CD14-positive monocyte (primary cell): ENCODE results near the gene MACROD2. TPM values are rescaled to one million over a fixed set of nuclear protein-coding genes. Genes with fewer than 3 reads are reported as not detected.

Source experiments
- DNase-seq, 3 donors: peaks; one replicate each; pipeline ENCODE4 v3.0.0-alpha.2; 2011 to 2022
- H2AFZ ChIP-seq: 2 replicates; pipeline ENCODE4 v1.6.0; 2012; ENCODE audit warnings: mild to moderate bottlenecking, low read depth, low read length, inconsistent platforms; ENCODE audit not compliant: insufficient read depth, poor library complexity, severe bottlenecking
- H3K27ac ChIP-seq, 2 donors: 1 replicate in 1 of 2; 2 replicates in 1 of 2; pipeline ENCODE4 v1.5.1; 2012 to 2013; ENCODE audit warnings: low read length in 2 of 2, control low read depth in 1 of 2, inconsistent platforms in 1 of 2, low read depth in 1 of 2, mild to moderate bottlenecking in 1 of 2
- H3K27me3 ChIP-seq, 2 donors: one replicate each; pipeline versions ENCODE4 v1.6.0 to v1.6.1; 2011 to 2013; ENCODE audit warnings: low read length in 2 of 2; ENCODE audit not compliant: control insufficient read depth in 2 of 2, insufficient read depth in 2 of 2
- H3K36me3 ChIP-seq, 2 donors: replicated peaks in 1 of 2; 1 replicate in 1 of 2; 2 replicates in 1 of 2; pipeline versions ENCODE4 v1.5.1 to v1.6.1; 2012 to 2013; ENCODE audit warnings: low read length in 2 of 2, control low read depth in 1 of 2, inconsistent platforms in 1 of 2, mild to moderate bottlenecking in 1 of 2; ENCODE audit not compliant: insufficient read depth in 2 of 2, control insufficient read depth in 1 of 2
- H3K4me1 ChIP-seq, 2 donors: 1 replicate in 1 of 2; 2 replicates in 1 of 2; pipeline versions ENCODE4 v1.5.1 to v1.6.1; 2012 to 2013; ENCODE audit warnings: low read length in 2 of 2, control low read depth in 1 of 2, inconsistent platforms in 1 of 2, mild to moderate bottlenecking in 1 of 2, moderate library complexity in 1 of 2; ENCODE audit not compliant: insufficient read depth in 2 of 2, control insufficient read depth in 1 of 2
- H3K4me2 ChIP-seq: replicated peaks from 2 replicates; pipeline ENCODE3; 2012; ENCODE audit warnings: low read length, moderate library complexity, mild to moderate bottlenecking; ENCODE audit not compliant: poor library complexity, severe bottlenecking; ENCODE audit errors: extremely low read depth
- H3K4me3 ChIP-seq, 3 experiments: fragments of 200-600 bp in 1 of 3; sonication (generic) in 1 of 3; replicated peaks in 1 of 3; 1 replicate in 2 of 3; 2 replicates in 1 of 3; pipeline ENCODE4 v1.5.1; 2011 to 2013; ENCODE audit warnings: low read length in 3 of 3, mild to moderate bottlenecking in 3 of 3, control low read depth in 2 of 3, low read depth in 2 of 3, inconsistent platforms in 1 of 3, moderate library complexity in 1 of 3
- H3K79me2 ChIP-seq: 2 replicates; pipeline ENCODE4 v1.6.0; 2012; ENCODE audit warnings: mild to moderate bottlenecking, control low read depth, inconsistent platforms, low read length, moderate library complexity; ENCODE audit not compliant: insufficient read depth
- H3K9ac ChIP-seq: 2 replicates; pipeline ENCODE4 v1.6.0; 2017; ENCODE audit warnings: low read length, mild to moderate bottlenecking; ENCODE audit not compliant: insufficient read depth, poor library complexity, severe bottlenecking
- H3K9me3 ChIP-seq, 2 donors: replicated peaks in 1 of 2; 1 replicate in 1 of 2; 2 replicates in 1 of 2; pipeline versions ENCODE4 v1.5.1 to v1.6.1; 2012 to 2013; ENCODE audit warnings: low read length in 2 of 2, control low read depth in 1 of 2; ENCODE audit not compliant: control insufficient read depth in 1 of 2, insufficient read depth in 1 of 2
- H4K20me1 ChIP-seq: 2 replicates; pipeline ENCODE4 v1.6.0; 2012; ENCODE audit warnings: mild to moderate bottlenecking, low read length, control low read depth, moderate library complexity; ENCODE audit not compliant: insufficient read depth
- H3K27ac Mint-ChIP-seq, 7 donors: one replicate each; pipeline ENCODE4 v1.8.0; 2020; ENCODE audit warnings: mild to moderate bottlenecking in 7 of 7, mixed read lengths in 7 of 7, moderate library complexity in 6 of 7, inconsistent platforms in 2 of 7
- H3K27me3 Mint-ChIP-seq, 3 donors: one replicate each; pipeline ENCODE4 v1.8.0; 2021 to 2022; ENCODE audit warnings: low read depth in 3 of 3, mild to moderate bottlenecking in 3 of 3, mixed read lengths in 3 of 3, moderate library complexity in 3 of 3, inconsistent platforms in 1 of 3
- H3K36me3 Mint-ChIP-seq, 2 donors: one replicate each; pipeline ENCODE4 v1.8.0; 2020; ENCODE audit warnings: mixed read lengths in 2 of 2, inconsistent platforms in 1 of 2, mild to moderate bottlenecking in 1 of 2
- H3K4me1 Mint-ChIP-seq: one replicate; pipeline ENCODE4 v1.8.0; 2020; ENCODE audit warnings: mild to moderate bottlenecking, mixed read lengths
- H3K4me3 Mint-ChIP-seq, 2 donors: one replicate each; pipeline ENCODE4 v1.8.0; 2020; ENCODE audit warnings: mild to moderate bottlenecking in 2 of 2, mixed read lengths in 2 of 2, moderate library complexity in 1 of 2
- H3K9me3 Mint-ChIP-seq, 7 donors: one replicate each; pipeline ENCODE4 v1.8.0; 2020 to 2022; ENCODE audit warnings: mixed read lengths in 7 of 7, mild to moderate bottlenecking in 6 of 7, moderate library complexity in 6 of 7, inconsistent platforms in 2 of 7
- CTCF ChIP-seq: fragments of 200-600 bp; IDR thresholded peaks from one replicate; pipeline ENCODE4 v1.8.0; 2022; ENCODE audit warnings: antibody characterized with exemption, mild to moderate bottlenecking
- WGBS: methylation state at CpG from one replicate; pipeline ENCODE4 v1.1.5; 2013; ENCODE audit warnings: missing lambda C conversion rate; ENCODE audit not compliant: insufficient coverage; 5-methylcytosine and 5-hydroxymethylcytosine counted together
- intact Hi-C, 2 donors: fragments of 100-400 bp; cut with micrococcal nuclease; formaldehyde crosslinking; loops; one replicate each; pipeline versions ENCODE4 v1.15.0 to v1.15.1; 2023
- polyA plus RNA-seq, 3 donors: library from polyadenylated mRNA; depleted of rRNA in 1 of 3; unstranded in 2 of 3; stranded (reverse) in 1 of 3; fragments of 300-500 nt in 2 of 3; fragments of >200 nt in 1 of 3; fragmentation: Illumina TruSeq in 2 of 3; gene quantifications; 1 replicate in 2 of 3; 2 replicates in 1 of 3; pipeline ENCODE4 v1.2.3, GENCODE V29; 2012 to 2021

MACROD2 gene
- polyA plus RNA-seq, 3 donors, result 0.23 TPM; not detected in 2

- Histone ChIP-seq H3K4me3 (no peak overlapping the region), H3K27me3 (no peaks in the 10 kb centered on the region), H3K9ac (no peak overlapping the region), H3K4me2 (no peak overlapping the region), H4K20me1 (no peaks in the 10 kb centered on the region), H3K36me3 (no peaks in the 10 kb centered on the region), H3K9me3 (no peaks in the 10 kb centered on the region), H3K79me2 (no peaks in the 10 kb centered on the region), H3K4me1 (no peaks in the 10 kb centered on the region), H2AFZ (no peak overlapping the region), H3K27ac (no peak overlapping the region)
- Mint-ChIP-seq H3K9me3 (peaks cover 0 to 6% (median 3%) of the 10 kb centered on the region in 7 donors), H3K36me3 (no peaks in the 10 kb centered on the region), H3K27ac (no peak overlapping the region), H3K4me1 (no peaks in the 10 kb centered on the region), H3K27me3 (no peaks in the 10 kb centered on the region), H3K4me3 (no peak overlapping the region)
- WGBS, result 82% methylated on average over 2 of the region's 6 CpGs
- DNase-seq, result no peak
- no peak for TF ChIP-seq CTCF
- intact Hi-C loops, result no loop called here
Measured at GRCh38 chr20:14913896-14914620, 918.7 kb downstream of the MACROD2 start.

- no peak for DNase-seq
- Histone ChIP-seq H3K27ac (no peak overlapping the region), H3K4me2 (no peak overlapping the region), H3K79me2 (no peaks in the 10 kb centered on the region), H3K4me1 (no peaks in the 10 kb centered on the region), H3K36me3 (no peaks in the 10 kb centered on the region), H3K9me3 (no peaks in the 10 kb centered on the region), H4K20me1 (no peaks in the 10 kb centered on the region), H3K4me3 (no peak overlapping the region), H3K9ac (no peak overlapping the region), H3K27me3 (no peaks in the 10 kb centered on the region), H2AFZ (no peak overlapping the region)
- Mint-ChIP-seq H3K4me3 (no peak overlapping the region), H3K27me3 (no peaks in the 10 kb centered on the region), H3K27ac (no peak overlapping the region), H3K4me1 (no peaks in the 10 kb centered on the region), H3K9me3 (peaks cover 0 to 6% (median 3%) of the 10 kb centered on the region in 7 donors), H3K36me3 (no peaks in the 10 kb centered on the region)
- no peak for TF ChIP-seq CTCF
- WGBS, result no CpG with 5 or more reads among the region's 2 CpGs
- intact Hi-C loops, result no loop called here
Measured at GRCh38 chr20:14914633-14915032, 919.3 kb downstream of the MACROD2 start.
